K562 (cell line): Measurements from ENCODE around the gene TOR1AIP1. TPM values are rescaled to one million over a fixed set of nuclear protein-coding genes. Genes with fewer than 3 reads are reported as not detected.
A peak's percentile ranks its signal among the peaks of the same experiment; 100 is the strongest.

Experiments used
- BRD9 ChIP-seq: fragments of 450-650 bp; IDR thresholded peaks from 2 replicates; pipeline ENCODE4 v1.6.1; 2018; ENCODE audit warnings: low read depth; ENCODE audit not compliant: partially characterized antibody
- CAMTA2 ChIP-seq: fragments of 250-450 bp; sonication (Bioruptor Pico); conservative IDR thresholded peaks from 2 replicates; pipeline ENCODE4 v1.5.1; 2022
- CBFB ChIP-seq: sonication (generic); formaldehyde crosslinking; IDR thresholded peaks from 2 replicates; pipeline ENCODE4 v1.4.0; 2020; ENCODE audit warnings: mild to moderate bottlenecking, missing genetic modification reagents
- DPF2 ChIP-seq: fragments of 450-650 bp; IDR thresholded peaks from 2 replicates; pipeline ENCODE4 v1.6.1; 2016
- MAFK ChIP-seq: IDR thresholded peaks from 2 replicates; pipeline ENCODE4 v1.6.1; 2011; ENCODE audit warnings: low read length, improper control_type of control experiment
- PCBP2 ChIP-seq: fragments of 200-400 bp; formaldehyde crosslinking; IDR thresholded peaks from 2 replicates; pipeline ENCODE4 v1.6.1; 2018; ENCODE audit warnings: low read length, low read depth, mild to moderate bottlenecking, moderate library complexity; ENCODE audit not compliant: poor library complexity, severe bottlenecking
- PPARD ChIP-seq: fragments of 250-450 bp; sonication (Bioruptor Pico); IDR thresholded peaks from 2 replicates; pipeline ENCODE4 v1.8.0; 2022; ENCODE audit warnings: inconsistent platforms, mild to moderate bottlenecking, moderate library complexity
- PYGO2 ChIP-seq: fragments of 450-650 bp; IDR thresholded peaks from 2 replicates; pipeline ENCODE4 v1.6.1; 2016; ENCODE audit warnings: mild to moderate bottlenecking, missing genetic modification characterization, moderate library complexity, missing compliant biosample characterization
- RBBP5 ChIP-seq: fragments of 200-600 bp; sonication (generic); IDR thresholded peaks from 2 replicates; pipeline ENCODE4 v1.6.1; 2012; ENCODE audit warnings: borderline replicate concordance, mild to moderate bottlenecking, low read length, control low read depth, inconsistent platforms; ENCODE audit not compliant: insufficient read depth, poor library complexity, severe bottlenecking
- RNF2 ChIP-seq: sonication (generic); IDR thresholded peaks from 2 replicates; pipeline ENCODE4 v1.6.1; 2016
- SMARCA5 ChIP-seq: fragments of 450-650 bp; IDR thresholded peaks from 2 replicates; pipeline ENCODE4 v1.6.1; 2016
- SREBF2 ChIP-seq: sonication (generic); formaldehyde crosslinking; IDR thresholded peaks from 2 replicates; pipeline ENCODE4 v1.4.0; 2020; ENCODE audit warnings: mild to moderate bottlenecking, missing genetic modification reagents
- ZBTB11 ChIP-seq, 3 experiments: fragments of 200-800 bp in 1 of 3; fragments of 250-450 bp in 1 of 3; fragments of 450-650 bp in 1 of 3; sonication (Bioruptor Pico) in 1 of 3; sonication (Bioruptor generic) in 1 of 3; formaldehyde crosslinking in 1 of 3; IDR thresholded peaks; 2 replicates each; pipeline versions ENCODE4 v1.6.1 to v1.8.0; 2016 to 2022; ENCODE audit warnings: mild to moderate bottlenecking in 2 of 3, missing genetic modification characterization in 2 of 3, missing compliant biosample characterization in 1 of 3, moderate library complexity in 1 of 3
- ZBTB17 ChIP-seq: fragments of 450-650 bp; formaldehyde crosslinking; IDR thresholded peaks from 2 replicates; pipeline ENCODE4 v1.4.0; 2020; ENCODE audit warnings: mild to moderate bottlenecking
- ZNF3 ChIP-seq: fragments of 250-450 bp; sonication (Bioruptor Pico); IDR thresholded peaks from 2 replicates; pipeline ENCODE4 v1.5.0; 2021; ENCODE audit warnings: mild to moderate bottlenecking, moderate library complexity
- ZNF398 ChIP-seq: fragments of 250-450 bp; sonication (Bioruptor Pico); IDR thresholded peaks from 2 replicates; pipeline ENCODE4 v1.8.0; 2021; ENCODE audit warnings: moderate library complexity, mild to moderate bottlenecking, inconsistent platforms
- ZNF609 ChIP-seq: sonication (generic); formaldehyde crosslinking; IDR thresholded peaks from 2 replicates; pipeline ENCODE4 v1.8.1; 2023; ENCODE audit warnings: missing genetic modification reagents, mild to moderate bottlenecking, borderline replicate concordance
- polyA plus RNA-seq, 8 experiments: library from polyadenylated mRNA; depleted of rRNA in 4 of 8; stranded (reverse) in 5 of 8; unstranded in 3 of 8; fragments of >200 nt; fragmentation: Nextera tagmentation in 2 of 8; fragmentation: Illumina TruSeq in 1 of 8; extraction: Ambion mirVana in 2 of 8; extraction: Trizol in 1 of 8; gene quantifications; 2 replicates each; pipeline versions ENCODE4 v1.2.1 to v1.2.3, GENCODE V29; 2011 to 2014; ENCODE audit warnings: inconsistent platforms in 1 of 8, missing spikeins in 1 of 8
- total RNA-seq, 7 experiments: library from RNA; depleted of rRNA in 6 of 7; stranded (reverse); fragments of >200 nt in 6 of 7; fragmentation: Illumina TruSeq in 2 of 7; extraction: Trizol in 2 of 7; gene quantifications; 2 replicates each; pipeline versions ENCODE4 v1.2.1 to v1.2.3, GENCODE V29; 2011 to 2021; ENCODE audit warnings: low replicate concordance in 1 of 7

TOR1AIP1 gene
- total and polyA plus RNA-seq, 9 of the 15 experiments (the other 6 are each of a cell fraction or from before 2014, with no cell fraction given) = 18.1 to 46.9 (median 35.5) TPM

DNA sequence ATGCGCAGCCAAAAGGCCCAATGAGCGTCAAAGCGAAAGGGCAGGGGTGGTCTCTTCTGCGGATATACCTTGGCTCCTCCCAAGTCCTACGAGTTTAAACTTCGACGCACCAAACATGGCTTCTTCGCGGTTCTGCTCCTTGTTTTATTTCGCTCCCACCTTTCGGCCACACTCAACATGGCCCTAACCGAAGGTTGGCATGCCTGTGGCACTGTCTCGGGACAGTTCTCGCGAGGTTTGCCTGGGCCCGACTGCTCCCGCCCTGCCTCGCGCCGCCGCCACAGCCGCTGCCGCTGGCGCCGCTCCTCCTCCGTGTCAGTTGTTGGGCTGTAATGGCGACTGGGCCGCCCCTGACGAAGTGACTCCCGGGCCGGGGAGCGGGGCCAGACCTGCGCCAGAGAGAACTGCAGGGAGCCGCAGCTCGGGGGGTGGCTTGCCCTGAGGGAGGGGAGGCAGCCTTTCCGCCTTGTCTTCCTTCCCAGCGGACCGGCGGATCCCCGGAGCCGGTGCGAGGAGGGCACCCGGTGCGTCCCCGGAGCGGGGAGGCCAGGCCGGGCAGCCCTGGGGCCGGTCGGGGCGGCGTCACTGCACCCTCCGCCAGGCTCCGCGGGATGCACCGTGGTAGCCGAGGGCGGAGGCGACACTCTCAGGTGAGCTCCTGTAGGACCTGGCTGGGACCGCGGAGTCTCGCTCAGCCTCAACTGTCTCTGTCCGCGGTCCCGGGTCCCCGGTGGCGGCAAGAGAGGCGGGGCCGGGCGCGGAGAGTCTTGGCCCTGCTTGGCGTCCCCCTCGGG lies 72.6 kb downstream of the TOR1AIP1 start, which contains the start of gene CEP350 (continued):
- TF ChIP-seq ZNF609 = no peak
- peak; percentile 65 for TF ChIP-seq CBFB (CRISPR knock-in tag)
- no peak for TF ChIP-seq SREBF2 (CRISPR knock-in tag)
- peak; percentile 99 for TF ChIP-seq RBBP5
- TF ChIP-seq PPARD = no peak
- TF ChIP-seq CAMTA2 = no peak
- no peak for TF ChIP-seq BRD9
- no peak for TF ChIP-seq PYGO2 (tag)
- no peak for TF ChIP-seq SMARCA5
- no peak for TF ChIP-seq PCBP2
- TF ChIP-seq DPF2 = no peak
- TF ChIP-seq ZBTB11 (CRISPR knock-in tag; IDR thresholded peaks at IDR 0.05) = peak in 1 of 3 experiments; percentile 93; a peak in 2 of 6 replicates
- peak; percentile 54; the same call in 1 of the 2 replicates for TF ChIP-seq ZBTB17 (CRISPR knock-in tag)
- TF ChIP-seq ZNF398 = no peak
- TF ChIP-seq ZNF3 (CRISPR knock-in tag) = no peak
- 0 out of 2 replicates have a peak, but pooled peaks have one; percentile 8 for TF ChIP-seq RNF2
- TF ChIP-seq MAFK = 0 out of 2 replicates have a peak, but pooled peaks have one; percentile 11
